ENCODE results near the gene NAA10. TPM values are rescaled to one million over a fixed set of nuclear protein-coding genes. Genes with fewer than 3 reads are reported as not detected.

The NAA10 gene
- polyA plus RNA-seq, 2 of the 4 experiments (the other 2 are of a cell fraction) = 63.5 to 230 TPM

DNA sequence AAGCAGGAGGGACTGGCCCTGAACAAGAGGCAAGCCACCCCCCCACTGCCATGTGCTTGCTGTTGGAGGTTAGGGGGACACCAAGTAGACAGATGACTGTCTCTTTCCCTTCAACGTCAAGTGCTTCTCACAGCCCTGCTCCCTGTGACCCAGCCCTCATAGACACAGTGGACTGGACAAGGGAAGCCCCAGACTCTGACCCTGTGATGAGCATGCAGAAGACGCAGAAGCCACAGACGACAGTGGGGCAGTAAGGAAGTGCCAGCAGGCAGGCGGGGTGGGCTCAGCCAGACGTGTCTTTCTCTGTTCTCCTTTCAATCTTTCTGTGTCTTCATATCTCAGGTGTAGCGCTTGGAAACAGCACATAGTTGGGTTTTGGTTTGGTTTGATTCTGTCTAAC, 46.5 kb downstream of the NAA10 start:
- 33% methylated on average over 5 of the region's 6 CpGs for WGBS (ENCODE audit: missing lambda C conversion rate)
- ChIA-PET CTCF (interaction anchor here (1.1 to 1.2 kb wide), 2 partner anchors 22 to 23 kb away, joined by 3 read pairs; no protein-coding TSS in a partner anchor), POLR2A (no interaction called here)
- Histone ChIP-seq H3K9me3 (no peaks in the 10 kb centered on the region), H3K4me3 (no peak overlapping the region), H3K27ac (no peak overlapping the region), H3K4me2 (no peak overlapping the region), H3K4me1 (peaks cover 21% of the 10 kb centered on the region)
- no peak for ATAC-seq
- no peak for DNase-seq (ENCODE audit: low read depth in 1 of 2, low spot score in 1 of 2)
- no peak for FAIRE-seq
- TF ChIP-seq MAFK (IDR thresholded peaks at IDR 0.05; ENCODE audit: partially characterized antibody) (no peak), CBX8 (IDR thresholded peaks at IDR 0.05) (no peak), ZFP36 (IDR thresholded peaks at IDR 0.05; ENCODE audit: borderline replicate concordance, partially characterized antibody) (no peak), NR3C1 (IDR thresholded peaks at IDR 0.05) (no peak), CHD2 (IDR thresholded peaks at IDR 0.05; ENCODE audit: low read length, partially characterized antibody) (no peak), NFE2L2 (conservative IDR thresholded peaks at IDR 0.05; ENCODE audit: low read length) (no peak), HDAC2 (IDR thresholded peaks at IDR 0.05) (no peak), CTCF (IDR thresholded peaks at IDR 0.05) (no peak), CBX2 (IDR thresholded peaks at IDR 0.05; ENCODE audit: borderline replicate concordance, low read depth) (no peak), HEYL (CRISPR knock-in tag; IDR thresholded peaks at IDR 0.05) (no peak), TFCP2L1 (CRISPR knock-in tag; IDR thresholded peaks at IDR 0.05) (no peak)

GRCh38 chrX:153887385-153887784, 47.5 kb downstream of the NAA10 start:
- TF ChIP-seq JUNB (IDR thresholded peaks at IDR 0.05) = no peak
- TF ChIP-seq HOXB13 (CRISPR knock-in tag; IDR thresholded peaks at IDR 0.05; ENCODE audit: low read depth) = no peak
- no peak for TF ChIP-seq GATA3 (IDR thresholded peaks at IDR 0.05; ENCODE audit: borderline replicate concordance)
- no peak for TF ChIP-seq RCOR1 (IDR thresholded peaks at IDR 0.05; ENCODE audit: low read depth, low read length)
- no peak for TF ChIP-seq KDM5A (IDR thresholded peaks at IDR 0.05)
- TF ChIP-seq NFE2L2 (conservative IDR thresholded peaks at IDR 0.05; ENCODE audit: low read length) = no peak
- no peak for TF ChIP-seq HEYL (CRISPR knock-in tag; IDR thresholded peaks at IDR 0.05)
- TF ChIP-seq EHMT2 (IDR thresholded peaks at IDR 0.05; ENCODE audit: low read depth) = no peak
- no peak for TF ChIP-seq JUN (IDR thresholded peaks at IDR 0.05)
- TF ChIP-seq, protein P1, sequence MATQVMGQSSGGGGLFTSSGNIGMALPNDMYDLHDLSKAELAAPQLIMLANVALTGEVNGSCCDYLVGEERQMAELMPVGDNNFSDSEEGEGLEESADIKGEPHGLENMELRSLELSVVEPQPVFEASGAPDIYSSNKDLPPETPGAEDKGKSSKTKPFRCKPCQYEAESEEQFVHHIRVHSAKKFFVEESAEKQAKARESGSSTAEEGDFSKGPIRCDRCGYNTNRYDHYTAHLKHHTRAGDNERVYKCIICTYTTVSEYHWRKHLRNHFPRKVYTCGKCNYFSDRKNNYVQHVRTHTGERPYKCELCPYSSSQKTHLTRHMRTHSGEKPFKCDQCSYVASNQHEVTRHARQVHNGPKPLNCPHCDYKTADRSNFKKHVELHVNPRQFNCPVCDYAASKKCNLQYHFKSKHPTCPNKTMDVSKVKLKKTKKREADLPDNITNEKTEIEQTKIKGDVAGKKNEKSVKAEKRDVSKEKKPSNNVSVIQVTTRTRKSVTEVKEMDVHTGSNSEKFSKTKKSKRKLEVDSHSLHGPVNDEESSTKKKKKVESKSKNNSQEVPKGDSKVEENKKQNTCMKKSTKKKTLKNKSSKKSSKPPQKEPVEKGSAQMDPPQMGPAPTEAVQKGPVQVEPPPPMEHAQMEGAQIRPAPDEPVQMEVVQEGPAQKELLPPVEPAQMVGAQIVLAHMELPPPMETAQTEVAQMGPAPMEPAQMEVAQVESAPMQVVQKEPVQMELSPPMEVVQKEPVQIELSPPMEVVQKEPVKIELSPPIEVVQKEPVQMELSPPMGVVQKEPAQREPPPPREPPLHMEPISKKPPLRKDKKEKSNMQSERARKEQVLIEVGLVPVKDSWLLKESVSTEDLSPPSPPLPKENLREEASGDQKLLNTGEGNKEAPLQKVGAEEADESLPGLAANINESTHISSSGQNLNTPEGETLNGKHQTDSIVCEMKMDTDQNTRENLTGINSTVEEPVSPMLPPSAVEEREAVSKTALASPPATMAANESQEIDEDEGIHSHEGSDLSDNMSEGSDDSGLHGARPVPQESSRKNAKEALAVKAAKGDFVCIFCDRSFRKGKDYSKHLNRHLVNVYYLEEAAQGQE (IDR thresholded peaks at IDR 0.05) = no peak
- no peak for TF ChIP-seq MYC (IDR thresholded peaks at IDR 0.05; ENCODE audit: borderline replicate concordance, low read length)
- TF ChIP-seq MAFK (IDR thresholded peaks at IDR 0.05; ENCODE audit: partially characterized antibody) = no peak
- FAIRE-seq (no peak), ATAC-seq (no peak)

GRCh38 chrX:153886915-153887314, 47.9 kb downstream of the NAA10 start:
- CTCF ChIA-PET = interaction anchor here (1.1 to 1.5 kb wide), 3 partner anchors 28 to 60 kb away, joined by 3 to 6 read pairs (median 3); no protein-coding TSS in a partner anchor
- DNase-seq (ENCODE audit: low read depth in 1 of 2, low spot score in 1 of 2) = no peak
- no peak for ATAC-seq
- FAIRE-seq = no peak
- no peak overlapping the region for H3K27ac ChIP-seq
- no peak overlapping the region for H3K4me3 ChIP-seq
- WGBS (ENCODE audit: missing lambda C conversion rate) = 60% methylated on average over 13 of the region's 13 CpGs
- TF ChIP-seq CBX8 (IDR thresholded peaks at IDR 0.05) = no peak
- no peak for TF ChIP-seq CBX2 (IDR thresholded peaks at IDR 0.05; ENCODE audit: borderline replicate concordance, low read depth)
- TF ChIP-seq TFCP2L1 (CRISPR knock-in tag; IDR thresholded peaks at IDR 0.05) = no peak
- TF ChIP-seq EP300 (IDR thresholded peaks at IDR 0.05) = no peak
- TF ChIP-seq, protein P2, sequence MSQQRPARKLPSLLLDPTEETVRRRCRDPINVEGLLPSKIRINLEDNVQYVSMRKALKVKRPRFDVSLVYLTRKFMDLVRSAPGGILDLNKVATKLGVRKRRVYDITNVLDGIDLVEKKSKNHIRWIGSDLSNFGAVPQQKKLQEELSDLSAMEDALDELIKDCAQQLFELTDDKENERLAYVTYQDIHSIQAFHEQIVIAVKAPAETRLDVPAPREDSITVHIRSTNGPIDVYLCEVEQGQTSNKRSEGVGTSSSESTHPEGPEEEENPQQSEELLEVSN (IDR thresholded peaks at IDR 0.05; ENCODE audit: borderline replicate concordance, low read depth) = no peak
- no peak for TF ChIP-seq RAD21 (conservative IDR thresholded peaks at IDR 0.05 in 1 of 2, IDR thresholded peaks at IDR 0.05 in 1 of 2)
- TF ChIP-seq FOXS1 (CRISPR knock-in tag; IDR thresholded peaks at IDR 0.05) = no peak
- TF ChIP-seq KDM5A (IDR thresholded peaks at IDR 0.05) = no peak
- no peak for TF ChIP-seq CHD4 (IDR thresholded peaks at IDR 0.05; ENCODE audit: borderline replicate concordance)
- no peak for TF ChIP-seq HDAC2 (IDR thresholded peaks at IDR 0.05)
- TF ChIP-seq SREBF2 (IDR thresholded peaks at IDR 0.05) = no peak
- no peak for TF ChIP-seq CTCF (IDR thresholded peaks at IDR 0.05)
- no peak for TF ChIP-seq KDM1A (IDR thresholded peaks at IDR 0.05; ENCODE audit: low read depth)
- POLR2A ChIA-PET = no interaction called here
- H3K9me3 ChIP-seq = no peaks in the 10 kb centered on the region
- peaks cover 21% of the 10 kb centered on the region for H3K4me1 ChIP-seq
- no peak overlapping the region for H3K4me2 ChIP-seq

More at GRCh38 chrX:153887385-153887784, 47.5 kb downstream of the NAA10 start:
- Histone ChIP-seq H3K4me2 (no peak overlapping the region), H3K9me3 (no peaks in the 10 kb centered on the region), H3K4me3 (no peak overlapping the region), H3K4me1 (peaks cover 21% of the 10 kb centered on the region), H3K27ac (no peak overlapping the region)
- 76% methylated on average over 8 of the region's 8 CpGs for WGBS (ENCODE audit: missing lambda C conversion rate)
- CTCF ChIA-PET = interaction anchor here (1.1 to 1.5 kb wide), 2 partner anchors 28 to 60 kb away, joined by 3 to 6 read pairs; no protein-coding TSS in a partner anchor
- POLR2A ChIA-PET = no interaction called here
- DNase-seq (ENCODE audit: low read depth in 1 of 2, low spot score in 1 of 2) = no peak

Data from A549 (cell line).